WTC11 (cell line): ENCODE data around the gene GNG14. TPM values are rescaled to one million over a fixed set of nuclear protein-coding genes. Genes with fewer than 3 reads are reported as not detected.

Experiments
- ATAC-seq: fragments of 200-7000 bp; cut with Tn5 transposase; 2 replicates; pipeline ENCODE4 v1.10.0; 2021; ENCODE audit warnings: mild to moderate bottlenecking, moderate library complexity
- CTCF ChIA-PET: fragments of 300-600 bp; sonication (Branson Sonifier 250); formaldehyde crosslinking; loops from one replicate; lab custom pipeline; 2021; ENCODE audit warnings: antibody characterized with exemption; lab: Charles Lee
- POLR2A ChIA-PET: fragments of 350-600 bp; sonication (Branson Sonifier 250); formaldehyde crosslinking; loops from one replicate; lab custom pipeline; 2021; ENCODE audit warnings: antibody characterized with exemption; lab: Charles Lee
- DNase-seq: peaks from one replicate; pipeline ENCODE4 v3.0.0; 2021; ENCODE audit warnings: low spot score
- H3K27ac Mint-ChIP-seq: 2 replicates; pipeline ENCODE4 v1.8.0; 2021; ENCODE audit warnings: mixed read lengths
- H3K27me3 Mint-ChIP-seq: 2 replicates; pipeline ENCODE4 v1.8.0; 2021; ENCODE audit warnings: low read depth, mild to moderate bottlenecking, moderate library complexity, mixed read lengths
- H3K36me3 Mint-ChIP-seq: 2 replicates; pipeline ENCODE4 v1.8.0; 2021; ENCODE audit warnings: mixed read lengths
- H3K4me1 Mint-ChIP-seq: 2 replicates; pipeline ENCODE4 v1.8.0; 2022; ENCODE audit warnings: mixed read lengths
- H3K4me3 Mint-ChIP-seq: 2 replicates; pipeline ENCODE4 v1.8.0; 2021; ENCODE audit warnings: mild to moderate bottlenecking, moderate library complexity, mixed read lengths
- H3K9me3 Mint-ChIP-seq: 2 replicates; pipeline ENCODE4 v1.8.0; 2021; ENCODE audit warnings: mixed read lengths
- AR ChIP-seq: fragments of 250-450 bp; sonication (Bioruptor Pico); IDR thresholded peaks from 2 replicates; pipeline ENCODE4 v1.9.0; 2021; ENCODE audit warnings: mild to moderate bottlenecking
- ATF1 ChIP-seq: sonication (generic); formaldehyde crosslinking; IDR thresholded peaks from 2 replicates; pipeline ENCODE4 v1.8.1; 2023; ENCODE audit warnings: mild to moderate bottlenecking, moderate library complexity, missing genetic modification reagents
- FOXK1 ChIP-seq: sonication (generic); formaldehyde crosslinking; IDR thresholded peaks from 2 replicates; pipeline ENCODE4 v1.8.0; 2022; ENCODE audit warnings: mild to moderate bottlenecking, moderate library complexity, missing genetic modification reagents
- MAX ChIP-seq: sonication (generic); formaldehyde crosslinking; IDR thresholded peaks from 2 replicates; pipeline ENCODE4 v1.8.0; 2022; ENCODE audit warnings: mild to moderate bottlenecking, missing genetic modification reagents
- MXD4 ChIP-seq: fragments of 250-450 bp; sonication (Bioruptor Pico); IDR thresholded peaks from 2 replicates; pipeline ENCODE4 v1.8.0; 2021; ENCODE audit warnings: mild to moderate bottlenecking, moderate library complexity, borderline replicate concordance
- NR3C1 ChIP-seq: sonication (generic); formaldehyde crosslinking; conservative IDR thresholded peaks from 2 replicates; pipeline ENCODE4 v1.8.1; 2023; ENCODE audit warnings: low read depth, mild to moderate bottlenecking, missing genetic modification reagents
- RELA ChIP-seq: sonication (generic); formaldehyde crosslinking; IDR thresholded peaks from 2 replicates; pipeline ENCODE4 v1.8.1; 2022; ENCODE audit warnings: missing genetic modification reagents, mild to moderate bottlenecking, borderline replicate concordance
- SMAD3 ChIP-seq: sonication (generic); formaldehyde crosslinking; IDR thresholded peaks from 2 replicates; pipeline ENCODE4 v1.8.0; 2022; ENCODE audit warnings: missing genetic modification reagents, mild to moderate bottlenecking, borderline replicate concordance
- SP1 ChIP-seq: sonication (generic); formaldehyde crosslinking; conservative IDR thresholded peaks from 2 replicates; pipeline ENCODE4 v1.8.1; 2022; ENCODE audit warnings: missing genetic modification reagents
- TEAD1 ChIP-seq: sonication (generic); formaldehyde crosslinking; IDR thresholded peaks from 2 replicates; pipeline ENCODE4 v1.8.0; 2022; ENCODE audit warnings: mild to moderate bottlenecking, missing genetic modification reagents
- USF2 ChIP-seq: sonication (generic); formaldehyde crosslinking; IDR thresholded peaks from 2 replicates; pipeline ENCODE4 v1.8.1; 2023; ENCODE audit warnings: mild to moderate bottlenecking, missing genetic modification reagents, moderate library complexity
- ZNF281 ChIP-seq: sonication (generic); formaldehyde crosslinking; IDR thresholded peaks from 2 replicates; pipeline ENCODE4 v1.8.0; 2023; ENCODE audit warnings: mild to moderate bottlenecking, missing genetic modification reagents
- ZNF512 ChIP-seq: sonication (generic); formaldehyde crosslinking; IDR thresholded peaks from 2 replicates; pipeline ENCODE4 v1.8.1; 2022; ENCODE audit warnings: missing genetic modification reagents, borderline replicate concordance
- ZNF671 ChIP-seq: fragments of 250-450 bp; sonication (Bioruptor Pico); IDR thresholded peaks from 2 replicates; pipeline ENCODE4 v1.8.0; 2021; ENCODE audit warnings: mild to moderate bottlenecking
- total RNA-seq: library from RNA; stranded (reverse); gene quantifications from 3 replicates; pipeline ENCODE4 v1.2.3, GENCODE V29; 2021
- TF ChIP-seq, protein P1 (sequence below): sonication (generic); formaldehyde crosslinking; IDR thresholded peaks from 2 replicates; pipeline ENCODE4 v1.8.0; 2022; ENCODE audit warnings: missing genetic modification reagents
- TF ChIP-seq, protein P2 (sequence below): sonication (generic); formaldehyde crosslinking; IDR thresholded peaks from 2 replicates; pipeline ENCODE4 v1.8.0; 2022; ENCODE audit warnings: mild to moderate bottlenecking, missing genetic modification reagents
- TF ChIP-seq, protein P3 (sequence below): sonication (generic); formaldehyde crosslinking; conservative IDR thresholded peaks from 2 replicates; pipeline ENCODE4 v1.8.1; 2023; ENCODE audit warnings: mild to moderate bottlenecking, low read depth, missing genetic modification reagents, moderate library complexity

GNG14 gene
- total RNA-seq, 1 experiment from 2014 or later: not detected

DNA sequence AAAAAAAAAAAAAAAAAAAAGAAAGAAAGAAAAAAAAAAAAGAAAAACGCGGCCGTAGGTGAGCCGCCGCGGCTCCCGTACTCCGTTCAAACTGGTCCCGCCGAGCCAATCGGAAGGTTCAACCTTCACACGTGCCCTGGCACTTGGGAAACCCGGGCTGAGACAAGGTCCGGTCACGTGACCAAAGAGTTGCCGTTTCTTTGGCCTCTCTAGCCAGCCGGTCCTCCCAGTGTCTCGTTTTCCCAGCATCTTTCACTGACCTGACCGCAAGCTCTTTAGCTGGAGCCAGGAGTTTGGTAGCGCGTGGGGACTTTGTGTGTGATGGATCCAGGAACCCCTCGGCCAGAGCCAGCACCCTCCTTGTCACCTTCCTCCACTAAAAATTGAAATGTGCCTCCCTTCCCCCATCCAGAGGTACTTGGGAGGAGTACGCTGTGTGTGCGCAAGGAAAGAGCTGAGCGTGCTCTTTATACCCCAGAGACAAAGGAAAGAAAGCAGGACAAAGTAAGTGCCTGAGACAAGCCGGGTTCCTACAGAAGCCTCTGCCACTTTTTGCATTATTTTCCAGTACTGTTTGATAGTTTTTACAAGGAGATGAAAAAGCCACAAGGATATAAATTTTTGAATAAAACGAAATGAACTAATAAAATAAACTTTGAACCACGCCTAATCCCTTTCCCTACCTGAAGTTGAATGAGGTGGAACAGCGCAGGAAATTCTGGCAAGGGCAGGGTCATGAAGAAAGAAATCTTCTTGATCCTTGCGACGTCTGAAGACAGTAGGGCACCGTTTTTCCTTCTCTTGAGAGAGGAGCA lies 35.0 kb downstream of the GNG14 start:
- H3K4me1 Mint-ChIP-seq: peaks cover 23% of the 10 kb centered on the region
- peak overlapping the region; percentile 93 for H3K4me3 Mint-ChIP-seq
- H3K36me3 Mint-ChIP-seq: peaks cover 16% of the 10 kb centered on the region
- H3K9me3 Mint-ChIP-seq: no peaks in the 10 kb centered on the region
- ChIA-PET POLR2A (interaction anchor here (0.5 to 5.4 kb wide), 13 partner anchors 9 to 162 kb away, joined by 3 to 44 read pairs (median 4); partner anchors contain the start of genes DHPS, GET3, JUNB and TRIR), CTCF (interaction anchor here (0.7 to 4.4 kb wide), 18 partner anchors 14 to 162 kb away, joined by 3 to 35 read pairs (median 4); partner anchors contain the start of gene GET3)
- H3K27ac Mint-ChIP-seq: peak overlapping the region; percentile 99
- ATAC-seq (peak; percentile 69), DNase-seq (peak; percentile 96)
- no peaks in the 10 kb centered on the region for H3K27me3 Mint-ChIP-seq
- no peak for TF ChIP-seq SMAD3
- no peak for TF ChIP-seq AR (CRISPR knock-in tag)
- TF ChIP-seq USF2 (CRISPR knock-in tag): peak; percentile 98
- TF ChIP-seq RELA: no peak
- TF ChIP-seq, protein P1, sequence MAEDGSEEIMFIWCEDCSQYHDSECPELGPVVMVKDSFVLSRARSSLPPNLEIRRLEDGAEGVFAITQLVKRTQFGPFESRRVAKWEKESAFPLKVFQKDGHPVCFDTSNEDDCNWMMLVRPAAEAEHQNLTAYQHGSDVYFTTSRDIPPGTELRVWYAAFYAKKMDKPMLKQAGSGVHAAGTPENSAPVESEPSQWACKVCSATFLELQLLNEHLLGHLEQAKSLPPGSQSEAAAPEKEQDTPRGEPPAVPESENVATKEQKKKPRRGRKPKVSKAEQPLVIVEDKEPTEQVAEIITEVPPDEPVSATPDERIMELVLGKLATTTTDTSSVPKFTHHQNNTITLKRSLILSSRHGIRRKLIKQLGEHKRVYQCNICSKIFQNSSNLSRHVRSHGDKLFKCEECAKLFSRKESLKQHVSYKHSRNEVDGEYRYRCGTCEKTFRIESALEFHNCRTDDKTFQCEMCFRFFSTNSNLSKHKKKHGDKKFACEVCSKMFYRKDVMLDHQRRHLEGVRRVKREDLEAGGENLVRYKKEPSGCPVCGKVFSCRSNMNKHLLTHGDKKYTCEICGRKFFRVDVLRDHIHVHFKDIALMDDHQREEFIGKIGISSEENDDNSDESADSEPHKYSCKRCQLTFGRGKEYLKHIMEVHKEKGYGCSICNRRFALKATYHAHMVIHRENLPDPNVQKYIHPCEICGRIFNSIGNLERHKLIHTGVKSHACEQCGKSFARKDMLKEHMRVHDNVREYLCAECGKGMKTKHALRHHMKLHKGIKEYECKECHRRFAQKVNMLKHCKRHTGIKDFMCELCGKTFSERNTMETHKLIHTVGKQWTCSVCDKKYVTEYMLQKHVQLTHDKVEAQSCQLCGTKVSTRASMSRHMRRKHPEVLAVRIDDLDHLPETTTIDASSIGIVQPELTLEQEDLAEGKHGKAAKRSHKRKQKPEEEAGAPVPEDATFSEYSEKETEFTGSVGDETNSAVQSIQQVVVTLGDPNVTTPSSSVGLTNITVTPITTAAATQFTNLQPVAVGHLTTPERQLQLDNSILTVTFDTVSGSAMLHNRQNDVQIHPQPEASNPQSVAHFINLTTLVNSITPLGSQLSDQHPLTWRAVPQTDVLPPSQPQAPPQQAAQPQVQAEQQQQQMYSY: no peak
- TF ChIP-seq, protein P2, sequence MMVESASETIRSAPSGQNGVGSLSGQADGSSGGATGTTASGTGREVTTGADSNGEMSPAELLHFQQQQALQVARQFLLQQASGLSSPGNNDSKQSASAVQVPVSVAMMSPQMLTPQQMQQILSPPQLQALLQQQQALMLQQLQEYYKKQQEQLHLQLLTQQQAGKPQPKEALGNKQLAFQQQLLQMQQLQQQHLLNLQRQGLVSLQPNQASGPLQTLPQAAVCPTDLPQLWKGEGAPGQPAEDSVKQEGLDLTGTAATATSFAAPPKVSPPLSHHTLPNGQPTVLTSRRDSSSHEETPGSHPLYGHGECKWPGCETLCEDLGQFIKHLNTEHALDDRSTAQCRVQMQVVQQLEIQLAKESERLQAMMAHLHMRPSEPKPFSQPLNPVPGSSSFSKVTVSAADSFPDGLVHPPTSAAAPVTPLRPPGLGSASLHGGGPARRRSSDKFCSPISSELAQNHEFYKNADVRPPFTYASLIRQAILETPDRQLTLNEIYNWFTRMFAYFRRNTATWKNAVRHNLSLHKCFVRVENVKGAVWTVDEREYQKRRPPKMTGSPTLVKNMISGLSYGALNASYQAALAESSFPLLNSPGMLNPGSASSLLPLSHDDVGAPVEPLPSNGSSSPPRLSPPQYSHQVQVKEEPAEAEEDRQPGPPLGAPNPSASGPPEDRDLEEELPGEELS (CRISPR knock-in tag): 0 out of 2 replicates have a peak, but pooled peaks have one; percentile 41
- peak; percentile 81; the same call in 1 of the 2 replicates for TF ChIP-seq TEAD1 (CRISPR knock-in tag)
- no peak for TF ChIP-seq NR3C1
- TF ChIP-seq MXD4 (CRISPR knock-in tag): no peak
- peak; percentile 56; the same call in 1 of the 2 replicates for TF ChIP-seq ZNF281 (CRISPR knock-in tag)
- TF ChIP-seq SP1 (CRISPR knock-in tag): 0 out of 2 replicates have a peak, but pooled peaks have one; percentile 36
- TF ChIP-seq, protein P3, sequence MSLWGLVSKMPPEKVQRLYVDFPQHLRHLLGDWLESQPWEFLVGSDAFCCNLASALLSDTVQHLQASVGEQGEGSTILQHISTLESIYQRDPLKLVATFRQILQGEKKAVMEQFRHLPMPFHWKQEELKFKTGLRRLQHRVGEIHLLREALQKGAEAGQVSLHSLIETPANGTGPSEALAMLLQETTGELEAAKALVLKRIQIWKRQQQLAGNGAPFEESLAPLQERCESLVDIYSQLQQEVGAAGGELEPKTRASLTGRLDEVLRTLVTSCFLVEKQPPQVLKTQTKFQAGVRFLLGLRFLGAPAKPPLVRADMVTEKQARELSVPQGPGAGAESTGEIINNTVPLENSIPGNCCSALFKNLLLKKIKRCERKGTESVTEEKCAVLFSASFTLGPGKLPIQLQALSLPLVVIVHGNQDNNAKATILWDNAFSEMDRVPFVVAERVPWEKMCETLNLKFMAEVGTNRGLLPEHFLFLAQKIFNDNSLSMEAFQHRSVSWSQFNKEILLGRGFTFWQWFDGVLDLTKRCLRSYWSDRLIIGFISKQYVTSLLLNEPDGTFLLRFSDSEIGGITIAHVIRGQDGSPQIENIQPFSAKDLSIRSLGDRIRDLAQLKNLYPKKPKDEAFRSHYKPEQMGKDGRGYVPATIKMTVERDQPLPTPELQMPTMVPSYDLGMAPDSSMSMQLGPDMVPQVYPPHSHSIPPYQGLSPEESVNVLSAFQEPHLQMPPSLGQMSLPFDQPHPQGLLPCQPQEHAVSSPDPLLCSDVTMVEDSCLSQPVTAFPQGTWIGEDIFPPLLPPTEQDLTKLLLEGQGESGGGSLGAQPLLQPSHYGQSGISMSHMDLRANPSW: no peak
- TF ChIP-seq ATF1 (CRISPR knock-in tag): no peak
- TF ChIP-seq ZNF671: 0 out of 2 replicates have a peak, but pooled peaks have one; percentile 43
- TF ChIP-seq FOXK1 (CRISPR knock-in tag): peak; percentile 91
- no peak for TF ChIP-seq ZNF512 (CRISPR knock-in tag)
- peak; percentile 60; the same call in 1 of the 2 replicates for TF ChIP-seq MAX
